ENCODE data around the gene ZNF280B. TPM values are rescaled to one million over a fixed set of nuclear protein-coding genes. Genes with fewer than 3 reads are reported as not detected.

The ZNF280B gene
- total RNA-seq, 1 experiment from 2014 or later = 0.66 TPM

- CTCF ChIA-PET = no interaction called here
- H3K4me2 ChIP-seq (ENCODE audit: low read length) = no peak overlapping the region
- DNase-seq = no peak
Observed at GRCh38 chr22:22547692-22548300, 39.3 kb upstream of the ZNF280B start.

GRCh38 chr22:22547226-22547625 lies 38.7 kb upstream of the ZNF280B start:
- ATAC-seq = no peak
- H3K9me2 ChIP-seq (replicated peaks; ENCODE audit: low read length) = no peaks in the 10 kb centered on the region
- no peaks in the 10 kb centered on the region for H3K27me3 ChIP-seq (ENCODE audit: low read length)
- H3K4me2 ChIP-seq (ENCODE audit: low read length) = no peak overlapping the region
- POLR2A ChIA-PET (ENCODE audit: unreplicated experiment) = no interaction called here
- no peak overlapping the region for H3K4me3 ChIP-seq (ENCODE audit: low read length)
- no peaks in the 10 kb centered on the region for H3K36me3 ChIP-seq (ENCODE audit: low read depth, low read length)
- no peak for DNase-seq
- H2AFZ ChIP-seq (ENCODE audit: low read length) = no peak overlapping the region
- H3K79me2 ChIP-seq (ENCODE audit: low read length) = no peaks in the 10 kb centered on the region
- no peak overlapping the region for H3K27ac ChIP-seq (ENCODE audit: low read length)
- BruUV-seq (replicated peaks) = no TSS peak
- no peaks in the 10 kb centered on the region for H3K4me1 ChIP-seq (ENCODE audit: insufficient read depth, low read length)
- no peaks in the 10 kb centered on the region for H4K20me1 ChIP-seq (ENCODE audit: low read length)
- no peaks in the 10 kb centered on the region for H3F3A ChIP-seq (ENCODE audit: low read length, unreplicated experiment)
- no peak overlapping the region for H3K9ac ChIP-seq (ENCODE audit: low read length)
- CTCF ChIA-PET = no interaction called here
- H3K9me3 ChIP-seq (ENCODE audit: low read length) = no peaks in the 10 kb centered on the region
- intact Hi-C loops (cut with micrococcal nuclease) = no loop called here
- TF ChIP-seq EZH2 (IDR thresholded peaks at IDR 0.05; ENCODE audit: low read length, unreplicated experiment) = no peak
- TF ChIP-seq EZH2phosphoT487 (IDR thresholded peaks at IDR 0.05; ENCODE audit: borderline replicate concordance, low read length) = no peak
- TF ChIP-seq CTCF (conservative IDR thresholded peaks at IDR 0.05; ENCODE audit: low read depth, low read length) = no peak

More at GRCh38 chr22:22547692-22548300, 39.3 kb upstream of the ZNF280B start:
- intact Hi-C loops (cut with micrococcal nuclease) = no loop called here
- Histone ChIP-seq H3K4me3 (ENCODE audit: low read length) (no peak overlapping the region), H3K9ac (ENCODE audit: low read length) (no peak overlapping the region), H3K27ac (ENCODE audit: low read length) (no peak overlapping the region), H3K9me3 (ENCODE audit: low read length) (no peaks in the 10 kb centered on the region), H4K20me1 (ENCODE audit: low read length) (no peaks in the 10 kb centered on the region), H3F3A (ENCODE audit: low read length, unreplicated experiment) (no peaks in the 10 kb centered on the region), H3K9me2 (replicated peaks; ENCODE audit: low read length) (no peaks in the 10 kb centered on the region), H3K27me3 (ENCODE audit: low read length) (no peaks in the 10 kb centered on the region), H2AFZ (ENCODE audit: low read length) (no peak overlapping the region), H3K79me2 (ENCODE audit: low read length) (no peaks in the 10 kb centered on the region), H3K4me1 (ENCODE audit: insufficient read depth, low read length) (no peaks in the 10 kb centered on the region), H3K36me3 (ENCODE audit: low read depth, low read length) (no peaks in the 10 kb centered on the region)
- POLR2A ChIA-PET (ENCODE audit: unreplicated experiment) = no interaction called here
- no peak for TF ChIP-seq CTCF (conservative IDR thresholded peaks at IDR 0.05; ENCODE audit: low read depth, low read length)
- TF ChIP-seq EZH2 (IDR thresholded peaks at IDR 0.05; ENCODE audit: low read length, unreplicated experiment) = no peak
- no peak for TF ChIP-seq EZH2phosphoT487 (IDR thresholded peaks at IDR 0.05; ENCODE audit: borderline replicate concordance, low read length)
- ATAC-seq = no peak
- BruUV-seq (replicated peaks) = no TSS peak

- no peaks in the 10 kb centered on the region for H3K36me3 ChIP-seq (ENCODE audit: low read depth, low read length)
- no peaks in the 10 kb centered on the region for H3K4me1 ChIP-seq (ENCODE audit: insufficient read depth, low read length)
- intact Hi-C loops (cut with micrococcal nuclease) = no loop called here
- POLR2A ChIA-PET (ENCODE audit: unreplicated experiment) = no interaction called here
- H3K4me3 ChIP-seq (ENCODE audit: low read length) = no peak overlapping the region
- H3K9me2 ChIP-seq (replicated peaks; ENCODE audit: low read length) = no peaks in the 10 kb centered on the region
- H3K9ac ChIP-seq (ENCODE audit: low read length) = no peak overlapping the region
- CTCF ChIA-PET = no interaction called here
- TF ChIP-seq EZH2 (IDR thresholded peaks at IDR 0.05; ENCODE audit: low read length, unreplicated experiment) (no peak), EZH2phosphoT487 (IDR thresholded peaks at IDR 0.05; ENCODE audit: borderline replicate concordance, low read length) (no peak), CTCF (conservative IDR thresholded peaks at IDR 0.05; ENCODE audit: low read depth, low read length) (no peak)
- H3F3A ChIP-seq (ENCODE audit: low read length, unreplicated experiment) = no peaks in the 10 kb centered on the region
- no peak overlapping the region for H2AFZ ChIP-seq (ENCODE audit: low read length)
- H3K4me2 ChIP-seq (ENCODE audit: low read length) = no peak overlapping the region
- BruUV-seq (replicated peaks) = no TSS peak
- ATAC-seq = no peak
- no peaks in the 10 kb centered on the region for H4K20me1 ChIP-seq (ENCODE audit: low read length)
- H3K27ac ChIP-seq (ENCODE audit: low read length) = no peak overlapping the region
- H3K9me3 ChIP-seq (ENCODE audit: low read length) = no peaks in the 10 kb centered on the region
- H3K79me2 ChIP-seq (ENCODE audit: low read length) = no peaks in the 10 kb centered on the region
- no peak for DNase-seq
- no peaks in the 10 kb centered on the region for H3K27me3 ChIP-seq (ENCODE audit: low read length)
Observed at GRCh38 chr22:22546490-22546889, 37.9 kb upstream of the ZNF280B start.
